Activated CD4-positive, alpha-beta T cell treated with anti-CD3 and anti-CD28 coated beads for 36 hours (primary cell): ENCODE data around the gene COLEC11. TPM values are rescaled to one million over a fixed set of nuclear protein-coding genes. Genes with fewer than 3 reads are reported as not detected.

ENCODE experiments used
- ATAC-seq: fragments of 200-7000 bp; cut with Tn5 transposase; one replicate; pipeline ENCODE4 v1.10.0; 2021; ENCODE audit warnings: mild to moderate bottlenecking, moderate library complexity
- CTCF ChIA-PET: fragments of 350-600 bp; sonication (Branson Sonifier 250); formaldehyde crosslinking; loops from one replicate; lab custom pipeline; 2021; ENCODE audit warnings: antibody characterized with exemption; lab: Charles Lee
- POLR2A ChIA-PET: fragments of 350-600 bp; sonication (Branson Sonifier 250); formaldehyde crosslinking; loops from one replicate; lab custom pipeline; 2021; ENCODE audit warnings: antibody characterized with exemption, inconsistent platforms; lab: Charles Lee
- DNase-seq: peaks from one replicate; pipeline ENCODE4 v3.0.0-alpha.2; 2020
- H3K27ac Mint-ChIP-seq: one replicate; pipeline ENCODE4 v1.8.0; 2021; ENCODE audit warnings: mixed read lengths
- H3K27me3 Mint-ChIP-seq: one replicate; pipeline ENCODE4 v1.8.0; 2021; ENCODE audit warnings: mixed read lengths
- H3K36me3 Mint-ChIP-seq: one replicate; pipeline ENCODE4 v1.8.0; 2021; ENCODE audit warnings: low read depth, mixed read lengths
- H3K4me1 Mint-ChIP-seq: one replicate; pipeline ENCODE4 v1.8.0; 2021; ENCODE audit warnings: mixed read lengths
- H3K4me3 Mint-ChIP-seq: one replicate; pipeline ENCODE4 v1.8.0; 2021; ENCODE audit warnings: mild to moderate bottlenecking, moderate library complexity, mixed read lengths
- H3K9me3 Mint-ChIP-seq: one replicate; pipeline ENCODE4 v1.8.0; 2021; ENCODE audit warnings: low read depth, mixed read lengths
- intact Hi-C, 2 experiments: fragments of 100-400 bp; cut with DNase I in 1 of 2; cut with micrococcal nuclease in 1 of 2; formaldehyde crosslinking; loops; one replicate each; pipeline versions ENCODE4 v1.14.2 to v1.15.1; 2022 to 2024; cut with DNase I, micrococcal nuclease
- total RNA-seq, 2 experiments: library from RNA; stranded (reverse); gene quantifications; one replicate each; pipeline ENCODE4 v1.2.3, GENCODE V29; 2021

COLEC11 gene
- total RNA-seq, 2 experiments from 2014 or later = 0.18 to 0.37 TPM

DNA sequence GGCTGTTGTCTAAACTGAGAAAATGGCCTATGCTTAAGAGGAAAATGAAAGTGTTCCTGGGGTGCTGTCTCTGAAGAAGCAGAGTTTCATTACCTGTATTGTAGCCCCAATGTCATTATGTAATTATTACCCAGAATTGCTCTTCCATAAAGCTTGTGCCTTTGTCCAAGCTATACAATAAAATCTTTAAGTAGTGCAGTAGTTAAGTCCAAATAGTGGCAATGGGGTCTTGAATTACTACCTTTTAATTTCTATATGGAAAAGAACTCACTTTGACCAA, 49.3 kb downstream of the COLEC11 start:
- no peaks in the 10 kb centered on the region for H3K4me1 Mint-ChIP-seq
- no peaks in the 10 kb centered on the region for H3K9me3 Mint-ChIP-seq
- H3K27ac Mint-ChIP-seq = no peak overlapping the region
- no peaks in the 10 kb centered on the region for H3K36me3 Mint-ChIP-seq
- no peaks in the 10 kb centered on the region for H3K27me3 Mint-ChIP-seq
- H3K4me3 Mint-ChIP-seq = no peak overlapping the region
- POLR2A ChIA-PET = interaction anchor here (0.5 kb wide), 1 partner anchor 61 kb away, joined by 12 read pairs; no protein-coding TSS in a partner anchor
- CTCF ChIA-PET = interaction anchor here (1.4 kb wide), 2 partner anchors 15 to 220 kb away, joined by 4 read pairs; no protein-coding TSS in a partner anchor
- intact Hi-C loops = no loop called here
- DNase-seq (no peak), ATAC-seq (no peak)

DNA sequence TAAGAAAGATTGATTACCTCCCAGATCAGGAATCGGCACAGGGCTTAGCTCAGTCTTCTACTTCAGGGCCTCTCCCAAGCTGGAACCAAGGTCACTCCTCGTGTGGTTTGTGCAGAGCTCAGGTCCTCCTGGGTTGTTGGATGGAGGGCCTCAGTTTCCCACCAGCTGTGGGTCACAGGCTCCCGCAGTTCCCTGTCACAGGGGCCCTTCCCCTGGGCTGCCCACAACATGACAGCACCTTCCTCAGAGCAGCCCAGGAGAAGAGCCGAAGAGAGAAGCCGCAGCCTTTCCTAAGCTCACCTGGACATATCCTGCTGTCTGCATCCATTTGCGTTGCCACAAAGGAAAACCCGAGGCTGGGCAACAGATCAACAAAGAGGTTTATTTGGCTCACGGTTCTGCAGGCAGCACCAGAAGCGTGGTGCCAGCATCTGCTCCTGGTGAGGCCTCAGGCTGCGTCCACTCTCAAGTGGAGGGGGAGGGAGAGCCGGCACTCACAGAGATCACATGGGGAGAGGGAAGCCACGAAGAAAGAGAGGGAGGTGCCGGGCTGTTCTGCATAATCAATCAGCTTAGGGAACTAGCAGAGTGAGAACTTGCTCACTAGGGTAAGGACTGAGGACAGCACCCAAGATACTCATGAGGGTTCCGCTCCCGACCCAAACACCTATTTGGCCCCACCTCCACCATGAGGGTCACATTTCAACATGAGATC, 50.1 kb downstream of the COLEC11 start:
- Mint-ChIP-seq H3K9me3 (no peaks in the 10 kb centered on the region), H3K36me3 (no peaks in the 10 kb centered on the region), H3K4me1 (no peaks in the 10 kb centered on the region), H3K27ac (no peak overlapping the region), H3K27me3 (no peaks in the 10 kb centered on the region), H3K4me3 (no peak overlapping the region)
- ChIA-PET POLR2A (interaction anchor here (0.5 kb wide), 1 partner anchor 62 kb away, joined by 12 read pairs; no protein-coding TSS in a partner anchor), CTCF (interaction anchor here (0.6 to 1.4 kb wide), 3 partner anchors 16 to 221 kb away, joined by 3 to 4 read pairs (median 4); no protein-coding TSS in a partner anchor)
- DNase-seq = no peak
- intact Hi-C loops = no loop called here
- ATAC-seq = no peak

DNA sequence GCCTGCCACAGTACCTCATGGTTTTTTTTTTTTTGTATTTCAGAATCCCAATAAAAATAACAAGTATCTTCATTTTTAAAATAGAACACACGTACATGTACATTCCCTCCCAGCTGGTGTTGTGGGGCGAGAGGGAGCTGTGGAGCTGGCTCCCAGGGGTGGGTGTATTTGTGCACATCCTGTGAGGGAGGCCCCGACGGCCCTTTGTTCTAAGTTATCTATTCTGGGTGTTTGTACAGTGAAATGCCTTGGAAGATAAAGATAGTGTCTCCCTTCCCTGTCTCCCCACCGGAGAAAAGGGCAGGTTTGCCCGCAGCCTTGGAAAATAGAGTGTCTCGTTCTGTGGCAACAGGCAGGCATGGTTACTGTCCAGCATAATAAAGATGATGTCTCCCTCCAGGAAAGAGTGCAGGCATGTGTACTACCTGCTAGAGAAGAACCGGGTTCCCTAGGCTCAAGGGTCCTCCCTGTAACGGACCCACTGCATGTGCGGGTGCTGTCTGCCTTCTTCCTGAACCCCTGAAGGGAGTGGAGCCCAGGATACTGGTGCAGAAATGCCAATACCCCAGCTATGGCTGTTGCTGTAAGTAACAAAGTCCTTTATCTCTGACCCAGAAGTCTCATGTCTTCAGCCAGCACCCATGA, 51.0 kb downstream of the COLEC11 start:
- POLR2A ChIA-PET = no interaction called here
- H3K27me3 Mint-ChIP-seq = no peaks in the 10 kb centered on the region

DNA sequence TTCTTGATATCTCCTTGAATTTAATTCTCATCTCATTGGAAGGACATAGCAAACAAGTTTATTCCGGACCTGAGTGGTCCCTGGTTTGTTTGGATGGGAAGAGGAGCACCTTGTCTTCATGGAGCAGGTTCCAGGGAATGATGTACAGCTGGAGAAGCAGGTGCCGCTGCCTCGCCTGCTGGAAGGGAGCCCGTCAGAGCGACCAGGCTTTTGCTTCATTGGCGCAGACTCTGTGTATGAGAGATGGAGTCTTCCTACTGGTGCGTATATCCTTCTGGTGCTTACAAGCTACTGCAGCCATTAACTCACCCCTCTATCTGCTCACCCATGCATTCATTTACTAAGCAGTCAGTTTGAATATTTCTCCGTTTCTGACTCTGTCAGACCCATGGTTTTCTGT, 51.5 kb downstream of the COLEC11 start:
- ChIA-PET POLR2A (no interaction called here), CTCF (no interaction called here)
- DNase-seq (no peak), ATAC-seq (no peak)
- peaks cover 7% of the 10 kb centered on the region for H3K4me1 Mint-ChIP-seq
- H3K9me3 Mint-ChIP-seq = no peaks in the 10 kb centered on the region
- H3K4me3 Mint-ChIP-seq = no peak overlapping the region
- H3K27ac Mint-ChIP-seq = no peak overlapping the region
- intact Hi-C loops = no loop called here
- H3K27me3 Mint-ChIP-seq = no peaks in the 10 kb centered on the region
- H3K36me3 Mint-ChIP-seq = no peaks in the 10 kb centered on the region

More for the DNA sequence above, 51.0 kb downstream of the COLEC11 start:
- no peak overlapping the region for H3K27ac Mint-ChIP-seq
- intact Hi-C loops = no loop called here
- CTCF ChIA-PET = interaction anchor here (1.4 kb wide), 1 partner anchor 17 kb away, joined by 4 read pairs; no protein-coding TSS in a partner anchor
- H3K4me3 Mint-ChIP-seq = no peak overlapping the region
- no peaks in the 10 kb centered on the region for H3K9me3 Mint-ChIP-seq
- DNase-seq (no peak), ATAC-seq (no peak)
- H3K36me3 Mint-ChIP-seq = no peaks in the 10 kb centered on the region
- H3K4me1 Mint-ChIP-seq = peaks cover 2% of the 10 kb centered on the region

DNA sequence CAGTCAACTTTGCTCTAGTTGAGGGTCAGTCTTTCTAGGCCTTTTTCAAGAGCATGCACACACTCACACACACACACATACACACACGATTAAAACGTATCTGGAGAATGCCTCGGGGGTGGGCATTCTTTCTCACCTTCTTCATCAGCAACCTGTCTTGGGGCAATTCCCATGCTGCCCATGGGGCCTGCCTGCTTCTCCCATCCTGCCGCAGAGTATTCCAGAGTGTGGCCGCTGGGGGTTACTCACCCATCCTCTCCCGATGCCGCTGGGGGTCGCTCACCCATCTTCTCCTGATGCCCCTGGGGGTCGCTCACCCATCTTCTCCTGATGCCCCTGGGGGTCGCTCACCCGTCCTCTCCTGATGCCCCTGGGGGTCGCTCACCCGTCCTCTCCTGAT, 52.3 kb downstream of the COLEC11 start:
- ATAC-seq (no peak), DNase-seq (no peak)
- intact Hi-C loops = no loop called here
- Mint-ChIP-seq H3K4me1 (peaks cover 14% of the 10 kb centered on the region), H3K36me3 (no peaks in the 10 kb centered on the region), H3K4me3 (no peak overlapping the region), H3K27me3 (no peaks in the 10 kb centered on the region), H3K27ac (no peak overlapping the region), H3K9me3 (no peaks in the 10 kb centered on the region)
- CTCF ChIA-PET = no interaction called here
- POLR2A ChIA-PET = no interaction called here

DNA sequence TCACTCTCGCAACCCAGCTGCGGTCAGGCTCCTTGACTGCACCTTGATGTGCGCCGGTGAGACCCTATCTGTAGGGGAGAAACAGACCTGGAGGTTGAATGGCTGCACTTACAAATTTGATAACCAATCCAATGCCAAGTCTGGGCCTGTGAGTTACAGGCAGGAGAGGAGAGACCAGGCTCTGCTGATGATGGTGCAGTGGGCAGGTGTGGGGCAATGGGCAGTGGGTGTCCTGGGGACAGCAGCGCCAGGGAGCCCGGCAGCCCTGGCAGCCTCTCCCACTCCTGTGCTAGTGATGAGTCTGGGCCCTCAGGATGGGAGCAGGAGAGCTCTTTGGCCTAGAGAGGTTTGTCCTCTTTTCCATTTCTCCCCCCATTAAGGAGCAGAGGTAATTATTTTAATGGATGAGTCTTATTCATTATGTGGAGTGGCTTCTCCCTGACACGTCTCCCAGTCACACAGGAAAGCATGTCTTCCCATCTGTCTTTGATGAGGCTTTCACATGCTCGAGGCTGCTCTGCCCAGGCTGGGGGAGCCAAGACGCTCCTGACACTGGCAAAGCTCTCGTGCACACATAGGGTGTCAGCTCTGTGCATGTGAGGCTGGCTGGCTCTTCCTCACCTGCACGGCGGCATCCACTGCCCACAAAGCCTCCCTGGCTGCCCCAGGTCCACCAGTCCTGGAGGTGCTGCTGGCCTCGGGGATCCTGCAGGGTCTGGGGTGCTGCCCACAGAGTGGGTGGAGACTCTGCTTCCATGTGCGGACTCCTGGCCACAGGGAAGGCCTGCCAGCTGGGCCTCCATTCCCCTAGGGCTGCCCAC, 53.1 kb downstream of the COLEC11 start:
- ATAC-seq = no peak
- H3K4me1 Mint-ChIP-seq = peaks cover 14% of the 10 kb centered on the region
- no peak overlapping the region for H3K4me3 Mint-ChIP-seq
- no peak for DNase-seq
- ChIA-PET CTCF (interaction anchor here (0.5 kb wide), 1 partner anchor 282 kb away, joined by 3 read pairs; no protein-coding TSS in a partner anchor), POLR2A (no interaction called here)
- no peaks in the 10 kb centered on the region for H3K27me3 Mint-ChIP-seq
- no peak overlapping the region for H3K27ac Mint-ChIP-seq
- H3K9me3 Mint-ChIP-seq = no peaks in the 10 kb centered on the region
- intact Hi-C loops = no loop called here
- H3K36me3 Mint-ChIP-seq = no peaks in the 10 kb centered on the region

DNA sequence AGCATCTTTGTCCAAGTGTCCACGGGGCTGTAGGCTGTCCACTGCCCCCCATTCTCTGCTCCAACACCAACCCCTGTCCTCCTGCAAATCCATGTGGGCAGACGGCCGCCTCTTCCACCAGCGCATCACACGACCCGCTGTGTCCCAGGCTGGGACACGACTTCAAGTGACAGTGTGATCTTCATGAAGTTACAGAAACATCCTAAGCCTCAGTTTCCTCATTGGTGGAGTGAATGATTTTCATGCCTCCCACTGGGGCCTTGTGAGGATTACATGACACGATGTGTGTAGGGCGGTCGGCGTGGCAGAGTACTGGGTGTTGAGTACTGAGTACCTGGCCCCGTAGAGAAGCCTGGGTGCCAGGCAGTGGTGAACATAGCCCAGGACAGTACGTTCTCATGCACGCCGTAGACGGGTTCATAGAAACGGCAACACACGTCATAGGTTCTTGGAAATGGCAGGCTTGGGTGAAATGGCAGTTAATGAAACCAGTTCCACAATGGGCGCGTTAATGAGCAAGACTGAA, 53.8 kb downstream of the COLEC11 start:
- ChIA-PET CTCF (interaction anchor here (0.5 to 1.0 kb wide), 2 partner anchors 225 to 282 kb away, joined by 3 read pairs; no protein-coding TSS in a partner anchor), POLR2A (no interaction called here)
- Mint-ChIP-seq H3K36me3 (no peaks in the 10 kb centered on the region), H3K9me3 (no peaks in the 10 kb centered on the region), H3K27me3 (no peaks in the 10 kb centered on the region), H3K4me1 (peaks cover 14% of the 10 kb centered on the region), H3K27ac (no peak overlapping the region), H3K4me3 (no peak overlapping the region)
- ATAC-seq (no peak), DNase-seq (no peak)
- intact Hi-C loops = no loop called here

DNA sequence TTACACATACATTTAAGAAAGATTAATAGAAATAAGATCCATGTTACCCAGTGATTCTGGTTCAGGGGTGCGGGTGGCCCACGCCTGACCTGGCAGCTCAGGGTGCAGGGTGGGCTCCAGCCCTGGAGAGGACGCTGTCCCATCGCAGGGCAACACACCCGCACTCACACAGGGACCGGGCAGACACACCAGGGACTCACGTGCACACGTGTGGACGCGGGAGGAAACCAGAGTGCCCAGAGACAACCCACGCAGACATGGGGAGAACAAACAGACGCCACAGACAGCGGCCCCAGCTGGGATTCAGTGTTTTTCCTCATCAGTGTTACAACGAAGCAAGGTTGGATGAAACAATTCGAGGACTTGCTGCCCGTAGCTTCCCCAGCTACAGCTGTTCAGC, 54.7 kb downstream of the COLEC11 start:
- Mint-ChIP-seq H3K36me3 (no peaks in the 10 kb centered on the region), H3K27ac (no peak overlapping the region), H3K9me3 (no peaks in the 10 kb centered on the region), H3K4me3 (no peak overlapping the region), H3K27me3 (no peaks in the 10 kb centered on the region), H3K4me1 (peaks cover 14% of the 10 kb centered on the region)
- ChIA-PET POLR2A (interaction anchor here (1.1 kb wide), 1 partner anchor 208 kb away, joined by 3 read pairs; no protein-coding TSS in a partner anchor), CTCF (interaction anchor here (1.0 to 1.6 kb wide), 2 partner anchors 188 to 226 kb away, joined by 3 to 4 read pairs; no protein-coding TSS in a partner anchor)
- ATAC-seq (no peak), DNase-seq (no peak)
- intact Hi-C loops = no loop called here

DNA sequence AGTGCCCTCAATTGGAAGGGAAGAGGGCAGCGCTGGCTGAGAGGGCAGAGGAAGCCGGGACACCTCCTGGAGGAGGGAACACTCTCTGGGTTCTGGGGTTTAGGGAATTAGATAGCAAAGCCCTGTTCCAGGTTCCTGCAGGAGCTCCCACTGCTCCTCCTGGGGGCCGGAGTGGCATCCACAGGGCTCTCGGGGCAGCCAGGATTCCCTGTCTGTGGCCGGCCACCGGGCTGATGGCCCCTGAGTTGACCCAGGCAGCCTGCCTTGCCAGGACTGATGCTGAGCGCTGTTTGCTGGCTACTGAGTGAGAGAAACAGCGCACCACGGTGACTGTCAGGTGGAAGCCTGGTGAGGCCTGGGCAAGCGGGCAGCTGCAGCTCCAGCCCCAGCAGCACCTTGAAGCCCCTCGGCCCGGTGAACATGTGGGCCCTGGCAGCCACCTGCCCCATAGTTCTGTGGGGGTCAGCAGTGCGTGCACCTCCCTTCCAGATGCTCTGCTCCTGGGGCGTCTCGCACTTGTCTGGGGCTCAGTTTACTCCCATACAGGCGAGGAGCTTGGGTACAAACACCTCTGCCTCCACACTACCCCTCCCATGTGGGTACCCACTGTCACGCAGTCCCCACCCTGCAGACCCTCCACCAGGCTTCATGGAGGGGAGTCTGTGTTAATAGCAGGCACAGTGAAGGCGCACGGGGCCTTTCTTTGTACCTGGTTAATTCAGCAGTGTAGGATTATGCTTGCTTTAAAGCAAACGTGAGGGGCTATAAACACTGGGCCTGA, 55.4 kb downstream of the COLEC11 start:
- intact Hi-C loops = loop anchor here (2.0 to 5.0 kb wide), 5 partner anchors 73 to 1763 kb away; partner anchors contain the start of genes ADI1 (in 1 of the 2), EIPR1 (in 1 of the 2) and RPS7 (in 1 of the 2)
- Mint-ChIP-seq H3K36me3 (no peaks in the 10 kb centered on the region), H3K9me3 (no peaks in the 10 kb centered on the region), H3K4me1 (peaks cover 14% of the 10 kb centered on the region), H3K27me3 (no peaks in the 10 kb centered on the region), H3K27ac (peak overlapping the region; percentile 77), H3K4me3 (no peak overlapping the region)
- ChIA-PET CTCF (interaction anchor here (0.6 to 2.7 kb wide), 5 partner anchors 11 to 228 kb away, joined by 3 to 18 read pairs (median 4); no protein-coding TSS in a partner anchor), POLR2A (interaction anchor here (1.1 kb wide), 1 partner anchor 208 kb away, joined by 3 read pairs; no protein-coding TSS in a partner anchor)
- ATAC-seq (no peak), DNase-seq (no peak)
